GM12865 (cell line): ENCODE measurements around the gene RPL35A.
"Not testable (repeated sequence)": the region's sequence is repeated elsewhere in the genome, so short reads cannot be mapped to it uniquely, and the experiment has no call there.

Experiments
- DNase-seq: peaks from one replicate; pipeline ENCODE4 v3.0.0; 2010; ENCODE audit warnings: low read depth
- H3K4me3 ChIP-seq: 2 replicates; pipeline ENCODE4 v1.5.1; 2011; ENCODE audit warnings: mild to moderate bottlenecking, low read depth, low read length, control low read depth
- TF ChIP-seq, protein P1 (sequence below): IDR thresholded peaks from 2 replicates; pipeline ENCODE4 v1.5.1; 2011; ENCODE audit warnings: low read length, control low read depth, low read depth, inconsistent platforms; ENCODE audit not compliant: insufficient read depth; ENCODE audit errors: missing control alignments

RPL35A gene

DNA sequence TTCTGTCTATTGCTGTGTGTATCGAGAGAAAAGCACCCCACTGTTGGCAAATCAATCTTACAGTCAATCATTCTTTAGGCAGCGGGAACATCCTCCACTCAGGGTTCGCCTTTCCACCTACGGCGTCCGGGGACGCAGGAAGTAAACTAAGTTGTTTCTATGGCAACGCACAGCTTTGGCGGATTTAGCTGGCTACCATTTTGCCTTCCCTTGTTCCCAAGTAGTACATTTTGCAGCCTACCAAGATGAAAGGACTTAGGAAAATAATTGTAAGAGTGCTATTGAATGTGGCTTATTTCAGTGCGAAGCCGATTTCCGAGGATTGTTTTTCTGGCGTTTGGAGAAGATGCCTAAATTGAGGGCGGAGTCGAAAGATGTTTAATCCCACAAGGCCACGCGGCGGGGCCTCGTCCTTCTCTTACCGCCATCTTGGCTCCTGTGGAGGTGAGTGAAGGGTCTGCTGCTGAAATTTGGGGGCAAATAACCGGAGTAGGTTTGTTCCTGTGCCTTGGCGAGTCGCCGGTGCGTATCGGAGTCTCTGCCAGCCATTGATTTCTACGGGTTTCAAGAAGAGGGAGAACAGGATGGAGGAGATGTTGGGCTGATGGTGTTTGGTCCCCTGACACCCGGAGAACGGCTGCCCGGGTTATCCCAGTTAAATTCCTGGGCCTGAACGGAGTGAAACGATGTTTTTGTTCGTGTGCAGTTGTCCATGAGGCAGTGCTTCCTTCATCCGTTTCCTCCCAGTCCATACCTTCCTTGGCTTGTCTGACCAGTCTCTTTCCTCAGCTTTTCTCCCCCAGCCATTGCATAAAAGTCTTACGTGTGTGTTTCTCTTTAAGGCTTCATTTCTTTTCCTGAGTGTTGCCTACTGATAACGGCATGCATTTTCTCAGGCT is at the start of gene RPL35A:
Gene RPL35A, plus strand, starts transcription at position 413 of the 899 bp plus-strand sequence. CDS start 778 bp downstream, outside the sequence.
- TF ChIP-seq, protein P1, sequence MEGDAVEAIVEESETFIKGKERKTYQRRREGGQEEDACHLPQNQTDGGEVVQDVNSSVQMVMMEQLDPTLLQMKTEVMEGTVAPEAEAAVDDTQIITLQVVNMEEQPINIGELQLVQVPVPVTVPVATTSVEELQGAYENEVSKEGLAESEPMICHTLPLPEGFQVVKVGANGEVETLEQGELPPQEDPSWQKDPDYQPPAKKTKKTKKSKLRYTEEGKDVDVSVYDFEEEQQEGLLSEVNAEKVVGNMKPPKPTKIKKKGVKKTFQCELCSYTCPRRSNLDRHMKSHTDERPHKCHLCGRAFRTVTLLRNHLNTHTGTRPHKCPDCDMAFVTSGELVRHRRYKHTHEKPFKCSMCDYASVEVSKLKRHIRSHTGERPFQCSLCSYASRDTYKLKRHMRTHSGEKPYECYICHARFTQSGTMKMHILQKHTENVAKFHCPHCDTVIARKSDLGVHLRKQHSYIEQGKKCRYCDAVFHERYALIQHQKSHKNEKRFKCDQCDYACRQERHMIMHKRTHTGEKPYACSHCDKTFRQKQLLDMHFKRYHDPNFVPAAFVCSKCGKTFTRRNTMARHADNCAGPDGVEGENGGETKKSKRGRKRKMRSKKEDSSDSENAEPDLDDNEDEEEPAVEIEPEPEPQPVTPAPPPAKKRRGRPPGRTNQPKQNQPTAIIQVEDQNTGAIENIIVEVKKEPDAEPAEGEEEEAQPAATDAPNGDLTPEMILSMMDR, result no peak
- H3K4me3 ChIP-seq, result peak within 1 kb of the TSS; percentile 94
- DNase-seq, result peak; percentile 95

DNA sequence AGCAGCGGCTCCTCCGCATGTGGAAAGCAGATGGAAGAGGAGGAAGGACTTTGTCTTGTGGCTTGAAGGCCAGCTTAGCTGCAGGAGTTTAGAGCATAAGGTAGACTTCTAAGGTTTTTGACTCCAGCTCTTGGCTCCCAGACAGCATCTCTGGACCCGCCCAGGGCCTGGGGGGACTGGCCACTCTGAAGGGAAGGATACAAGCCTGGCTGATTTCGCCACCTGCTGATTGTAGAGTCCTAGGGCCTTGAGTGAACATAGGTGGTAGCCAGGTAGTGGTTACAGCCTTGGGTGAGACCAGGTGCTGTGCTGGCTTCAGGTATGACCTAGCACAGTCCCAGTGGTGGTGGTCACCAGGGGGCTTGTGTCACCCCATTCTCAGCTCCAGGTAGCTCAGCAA is 48.4 kb upstream of the RPL35A start:
- H3K4me3 ChIP-seq, result no peak overlapping the region
- TF ChIP-seq, protein P1, result no peak
- DNase-seq, result no peak

- H3K4me3 ChIP-seq, result no peak overlapping the region
- DNase-seq, result peak; percentile 90
- TF ChIP-seq, protein P1, result peak; percentile 95
Observed at GRCh38 chr3:197906023-197906849, 43.8 kb upstream of the RPL35A start.

DNA sequence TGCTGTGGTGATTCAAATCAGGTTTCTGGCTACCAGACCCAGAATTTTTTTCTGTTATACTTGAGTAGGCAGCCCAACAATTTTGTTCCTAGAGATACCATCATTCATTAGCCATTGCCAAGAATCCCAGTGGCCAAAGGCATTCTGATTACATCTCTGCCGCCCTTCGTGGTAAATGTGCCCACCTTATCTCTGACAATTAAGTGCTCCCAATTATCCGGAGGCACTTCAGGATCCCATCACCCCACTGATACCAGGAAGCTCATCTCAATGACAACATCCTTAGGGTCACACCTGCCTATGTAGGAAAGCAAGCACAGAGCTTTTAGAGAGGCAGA is 43.2 kb upstream of the RPL35A start:
- DNase-seq, result no peak
- H3K4me3 ChIP-seq, result no peak overlapping the region

GRCh38 chr3:197907196-197907595 is 42.8 kb upstream of the RPL35A start:
- H3K4me3 ChIP-seq, result no peak overlapping the region
- DNase-seq, result no peak
- TF ChIP-seq, protein P1, result no peak

More for the DNA sequence above, 43.2 kb upstream of the RPL35A start:
- TF ChIP-seq, protein P1, result no peak

GRCh38 chr3:197908550-197908949 is 41.4 kb upstream of the RPL35A start:
- DNase-seq, H3K4me3 ChIP-seq: not testable (repeated sequence)
